ENCODE data around the gene TFCP2L1.

DNA sequence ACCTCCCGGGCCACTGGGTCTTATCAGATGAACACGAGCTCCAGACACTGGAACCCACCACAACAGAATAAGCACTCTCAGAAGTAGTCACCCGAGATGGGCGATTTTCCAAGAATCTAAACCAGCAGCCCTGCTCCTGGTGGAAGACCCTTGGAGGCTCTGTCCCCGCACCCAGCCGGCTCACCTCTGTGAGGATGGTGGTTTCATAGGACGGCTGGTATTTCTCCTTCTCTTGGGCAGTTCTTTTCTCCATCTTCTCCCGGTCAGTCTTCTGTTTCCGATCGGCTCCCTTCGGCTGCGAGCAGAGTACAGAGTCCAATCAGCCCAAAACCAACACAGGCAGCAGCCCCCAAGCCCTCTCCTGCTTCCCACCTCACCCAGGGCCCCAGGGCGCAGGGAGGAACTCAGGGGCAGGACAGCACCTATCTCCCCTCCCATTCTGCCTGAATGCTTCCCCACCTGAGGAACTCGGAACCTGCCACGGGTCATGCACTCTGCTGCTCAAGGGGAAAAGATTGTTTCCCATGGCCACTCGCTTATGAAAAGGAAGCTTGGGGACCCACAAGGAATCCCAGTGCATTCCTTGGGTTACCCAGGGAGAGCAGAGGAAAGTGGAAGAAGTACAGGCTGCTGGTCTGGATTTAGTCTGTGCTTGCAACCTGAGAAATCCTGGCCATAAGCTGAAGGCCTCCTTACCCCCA lies 42.7 kb downstream of the TFCP2L1 start:
- TF ChIP-seq, protein P1, sequence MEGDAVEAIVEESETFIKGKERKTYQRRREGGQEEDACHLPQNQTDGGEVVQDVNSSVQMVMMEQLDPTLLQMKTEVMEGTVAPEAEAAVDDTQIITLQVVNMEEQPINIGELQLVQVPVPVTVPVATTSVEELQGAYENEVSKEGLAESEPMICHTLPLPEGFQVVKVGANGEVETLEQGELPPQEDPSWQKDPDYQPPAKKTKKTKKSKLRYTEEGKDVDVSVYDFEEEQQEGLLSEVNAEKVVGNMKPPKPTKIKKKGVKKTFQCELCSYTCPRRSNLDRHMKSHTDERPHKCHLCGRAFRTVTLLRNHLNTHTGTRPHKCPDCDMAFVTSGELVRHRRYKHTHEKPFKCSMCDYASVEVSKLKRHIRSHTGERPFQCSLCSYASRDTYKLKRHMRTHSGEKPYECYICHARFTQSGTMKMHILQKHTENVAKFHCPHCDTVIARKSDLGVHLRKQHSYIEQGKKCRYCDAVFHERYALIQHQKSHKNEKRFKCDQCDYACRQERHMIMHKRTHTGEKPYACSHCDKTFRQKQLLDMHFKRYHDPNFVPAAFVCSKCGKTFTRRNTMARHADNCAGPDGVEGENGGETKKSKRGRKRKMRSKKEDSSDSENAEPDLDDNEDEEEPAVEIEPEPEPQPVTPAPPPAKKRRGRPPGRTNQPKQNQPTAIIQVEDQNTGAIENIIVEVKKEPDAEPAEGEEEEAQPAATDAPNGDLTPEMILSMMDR (IDR thresholded peaks at IDR 0.05 in 8 of 11, conservative IDR thresholded peaks at IDR 0.05 in 3 of 11) = no peak
- no peak for TF ChIP-seq POLR2AphosphoS5 (IDR thresholded peaks at IDR 0.05)

Data from spleen (tissue), 7 donors.